ENCODE data around the gene PFAS. TPM values are rescaled to one million over a fixed set of nuclear protein-coding genes. Genes with fewer than 3 reads are reported as not detected.

Gene PFAS
- total and polyA plus RNA-seq, 3 experiments from 2014 or later, result 17.7 to 168 (median 167) TPM

DNA sequence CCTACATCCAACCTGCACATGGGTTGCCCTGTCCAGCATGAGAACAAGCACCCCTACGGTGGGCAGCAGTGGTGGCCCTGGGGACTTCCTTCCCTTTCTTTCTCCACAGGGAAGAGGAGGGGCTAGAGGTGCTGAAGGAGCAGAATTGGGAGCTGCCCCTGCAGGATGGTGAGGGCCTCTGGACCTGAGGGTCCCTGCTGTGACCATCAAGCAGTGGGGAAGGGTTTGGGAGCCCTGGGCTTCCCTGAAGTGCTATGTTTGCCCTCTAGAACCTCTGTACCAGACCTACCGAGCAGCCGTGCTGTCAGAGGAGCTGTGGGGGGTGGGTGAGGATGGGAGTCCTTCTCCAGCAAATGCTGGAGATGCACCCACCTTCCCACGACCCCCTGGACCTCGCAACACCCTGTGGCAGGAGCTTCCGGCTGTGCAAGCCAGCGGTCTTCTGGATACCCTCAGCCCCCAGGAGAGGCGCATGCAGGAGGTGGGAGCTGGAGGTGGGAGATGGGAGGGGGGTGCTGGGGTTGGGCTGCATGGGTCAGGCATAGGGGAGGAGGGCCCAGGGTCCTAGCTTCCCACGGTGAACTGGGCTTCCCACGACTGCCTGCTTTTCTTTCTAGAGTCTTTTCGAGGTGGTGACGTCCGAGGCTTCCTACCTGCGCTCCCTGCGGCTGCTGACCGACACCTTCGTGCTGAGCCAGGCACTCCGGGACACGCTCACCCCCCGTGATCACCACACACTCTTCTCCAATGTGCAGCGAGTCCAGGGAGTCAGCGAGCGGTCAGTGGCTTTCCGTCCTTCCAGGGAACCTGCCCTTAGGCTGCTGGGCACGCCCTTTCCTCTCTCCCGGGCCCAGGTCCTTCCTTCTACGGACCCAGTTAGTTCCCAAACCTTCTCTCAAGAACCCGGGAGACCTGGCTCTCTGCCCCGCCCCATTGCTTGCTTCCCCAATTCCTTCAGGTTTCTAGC, 66.0 kb downstream of the PFAS start:
- no peaks in the 10 kb centered on the region for H3K36me3 ChIP-seq (ENCODE audit: insufficient read depth, low read length)
- POLR2A ChIA-PET, result no interaction called here
- Mint-ChIP-seq H3K27me3 (peaks cover 22 to 34% of the 10 kb centered on the region in 2 donors), H3K4me3 (no peak overlapping the region), H3K27ac (no peak overlapping the region), H3K9me3 (no peaks in the 10 kb centered on the region), H3K4me1 (no peaks in the 10 kb centered on the region), H3K36me3 (no peaks in the 10 kb centered on the region)
- no peaks in the 10 kb centered on the region for H3K9me3 ChIP-seq (ENCODE audit: low read length)
- no peak overlapping the region for H3K4me3 ChIP-seq (ENCODE audit: low read length)
- DNase-seq, result no peak
- CTCF ChIA-PET, result interaction anchor here (0.9 to 1.4 kb wide), 2 partner anchors 236 to 254 kb away, joined by 3 to 4 read pairs; no protein-coding TSS in a partner anchor
- H3K4me1 ChIP-seq (ENCODE audit: insufficient read depth, low read length), result no peaks in the 10 kb centered on the region
- peaks cover 4% of the 10 kb centered on the region for H3K27me3 ChIP-seq (ENCODE audit: insufficient read depth, low read length, poor library complexity, severe bottlenecking)
- no peak overlapping the region for H3K27ac ChIP-seq (ENCODE audit: low read depth, low read length)

DNA sequence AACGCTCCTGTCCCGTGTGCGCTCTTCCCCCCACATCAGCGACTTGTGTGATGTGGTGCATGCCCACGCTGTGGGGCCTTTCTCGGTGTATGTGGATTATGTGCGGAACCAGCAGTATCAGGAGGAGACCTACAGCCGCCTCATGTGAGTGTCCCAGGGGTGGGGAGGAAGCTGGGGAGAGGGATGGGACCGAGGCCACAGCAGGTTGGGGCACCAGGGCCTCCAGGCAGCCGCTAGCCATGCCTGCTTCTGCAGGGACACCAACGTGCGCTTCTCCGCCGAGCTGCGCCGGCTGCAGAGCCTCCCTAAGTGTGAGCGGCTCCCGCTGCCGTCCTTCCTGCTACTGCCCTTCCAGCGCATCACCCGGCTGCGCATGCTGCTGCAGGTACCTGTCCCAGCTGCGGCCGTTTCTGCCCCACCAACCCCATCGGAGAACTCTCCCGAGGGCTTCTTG, 66.7 kb downstream of the PFAS start:
- CTCF ChIA-PET, result interaction anchor here (0.9 to 1.4 kb wide), 2 partner anchors 237 to 255 kb away, joined by 3 to 4 read pairs; no protein-coding TSS in a partner anchor
- POLR2A ChIA-PET, result no interaction called here
- no peaks in the 10 kb centered on the region for H3K4me1 ChIP-seq (ENCODE audit: insufficient read depth, low read length)
- no peak overlapping the region for H3K27ac ChIP-seq (ENCODE audit: low read depth, low read length)
- H3K27ac Mint-ChIP-seq, result no peak overlapping the region
- no peaks in the 10 kb centered on the region for H3K36me3 ChIP-seq (ENCODE audit: insufficient read depth, low read length)
- no peaks in the 10 kb centered on the region for H3K9me3 ChIP-seq (ENCODE audit: low read length)
- no peaks in the 10 kb centered on the region for H3K4me1 Mint-ChIP-seq
- H3K27me3 ChIP-seq (ENCODE audit: insufficient read depth, low read length, poor library complexity, severe bottlenecking), result peaks cover 4% of the 10 kb centered on the region
- no peak overlapping the region for H3K4me3 Mint-ChIP-seq
- no peaks in the 10 kb centered on the region for H3K9me3 Mint-ChIP-seq
- no peaks in the 10 kb centered on the region for H3K36me3 Mint-ChIP-seq
- no peak overlapping the region for H3K4me3 ChIP-seq (ENCODE audit: low read length)
- DNase-seq, result no peak
- H3K27me3 Mint-ChIP-seq, result peaks cover 18 to 38% of the 10 kb centered on the region in 2 donors

DNA sequence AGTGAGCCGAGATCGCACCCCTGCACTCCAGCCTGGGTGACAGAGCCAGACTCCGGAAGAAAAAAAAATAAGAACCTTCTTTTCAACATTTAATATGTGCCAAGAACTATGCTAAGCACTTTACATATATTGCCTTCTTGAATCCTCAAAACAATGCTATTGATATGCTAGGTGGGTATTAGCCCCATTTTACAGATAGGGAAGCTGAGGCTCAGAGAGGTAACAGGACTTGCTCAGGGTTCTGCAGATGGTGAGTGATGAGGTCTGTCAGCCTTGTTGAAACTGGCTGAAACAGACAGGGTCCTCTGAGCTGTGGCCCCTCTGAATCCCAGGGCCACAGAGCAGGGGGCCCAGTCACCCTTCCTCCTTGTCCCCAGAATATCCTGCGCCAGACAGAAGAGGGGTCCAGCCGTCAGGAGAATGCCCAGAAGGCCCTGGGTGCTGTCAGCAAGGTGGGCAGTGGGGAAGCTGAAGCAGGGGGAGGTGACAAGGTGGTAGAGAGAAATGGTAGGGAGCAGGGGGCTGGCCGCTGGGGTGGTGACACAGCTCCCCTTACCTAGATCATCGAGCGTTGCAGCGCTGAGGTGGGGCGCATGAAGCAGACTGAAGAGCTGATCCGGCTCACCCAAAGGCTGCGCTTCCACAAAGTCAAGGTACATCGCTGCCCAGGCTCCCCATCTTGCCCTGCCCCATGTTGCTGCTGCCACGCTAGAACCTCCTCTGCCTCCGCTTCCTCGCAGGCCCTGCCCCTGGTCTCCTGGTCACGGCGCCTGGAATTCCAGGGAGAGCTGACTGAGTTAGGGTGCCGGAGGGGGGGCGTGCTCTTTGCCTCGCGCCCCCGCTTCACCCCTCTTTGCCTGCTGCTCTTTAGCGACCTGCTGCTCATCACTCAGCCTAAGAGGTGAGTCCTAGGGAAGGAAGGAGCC, 69.2 kb downstream of the PFAS start:
- no peaks in the 10 kb centered on the region for H3K36me3 Mint-ChIP-seq
- H3K9me3 Mint-ChIP-seq, result no peaks in the 10 kb centered on the region
- no peaks in the 10 kb centered on the region for H3K4me1 Mint-ChIP-seq
- DNase-seq, result no peak
- ChIA-PET CTCF (no interaction called here), POLR2A (no interaction called here)
- no peaks in the 10 kb centered on the region for H3K27me3 ChIP-seq (ENCODE audit: insufficient read depth, low read length, poor library complexity, severe bottlenecking)
- no peaks in the 10 kb centered on the region for H3K4me1 ChIP-seq (ENCODE audit: insufficient read depth, low read length)
- H3K27me3 Mint-ChIP-seq, result peaks cover 14 to 42% of the 10 kb centered on the region in 2 donors
- H3K4me3 ChIP-seq (ENCODE audit: low read length), result no peak overlapping the region
- H3K9me3 ChIP-seq (ENCODE audit: low read length), result no peaks in the 10 kb centered on the region
- H3K27ac ChIP-seq (ENCODE audit: low read depth, low read length), result no peak overlapping the region
- no peaks in the 10 kb centered on the region for H3K36me3 ChIP-seq (ENCODE audit: insufficient read depth, low read length)
- no peak overlapping the region for H3K27ac Mint-ChIP-seq
- H3K4me3 Mint-ChIP-seq, result no peak overlapping the region

Other genes with a start within 250 kb of the PFAS start
- gene GUCY2D, start 246.7 kb upstream of the PFAS start, total RNA-seq, result not detected
- 0.22 TPM for gene GUCY2D, start 246.7 kb upstream of the PFAS start, polyA plus RNA-seq
- not detected for gene ALOX15B, start 210.2 kb upstream of the PFAS start, total RNA-seq
- not detected for gene ALOX15B, start 210.2 kb upstream of the PFAS start, polyA plus RNA-seq
- gene ALOX12B, start 161.6 kb upstream of the PFAS start, total RNA-seq, result 1 to 10 TPM; 1.3 to 1.9 TPM
- gene ALOX12B, start 161.6 kb upstream of the PFAS start, polyA plus RNA-seq, result not detected
- not detected for gene ALOXE3, start 130.8 kb upstream of the PFAS start, total RNA-seq
- gene ALOXE3, start 130.8 kb upstream of the PFAS start, polyA plus RNA-seq, result not detected
- 1 to 10 TPM; 1.6 to 1.8 TPM for gene HES7, start 125.2 kb upstream of the PFAS start, total RNA-seq
- not detected for gene HES7, start 125.2 kb upstream of the PFAS start, polyA plus RNA-seq
- gene PER1, start 96.9 kb upstream of the PFAS start, total RNA-seq, result 10 to 100 TPM; 26.5 to 35.8 TPM
- 12.1 TPM for gene PER1, start 96.9 kb upstream of the PFAS start, polyA plus RNA-seq
- 10 to 100 TPM; 38.3 to 41.0 TPM for gene VAMP2, start 86.3 kb upstream of the PFAS start, total RNA-seq
- gene VAMP2, start 86.3 kb upstream of the PFAS start, polyA plus RNA-seq, result 98.3 TPM
- 10 to 100 TPM; 21.3 to 22.4 TPM for gene TMEM107, start 72.9 kb upstream of the PFAS start, total RNA-seq
- 50.7 TPM for gene TMEM107, start 72.9 kb upstream of the PFAS start, polyA plus RNA-seq
- gene BORCS6, start 59.1 kb upstream of the PFAS start, total RNA-seq, result 1 to 10 TPM; 8.1 to 8.8 TPM
- gene BORCS6, start 59.1 kb upstream of the PFAS start, polyA plus RNA-seq, result 30.0 TPM
- 10 to 100 TPM; 88.1 to 94.4 TPM for gene AURKB, start 38.7 kb upstream of the PFAS start, total RNA-seq
- 0.63 TPM for gene AURKB, start 38.7 kb upstream of the PFAS start, polyA plus RNA-seq
- 10 to 100 TPM; 69.2 to 70.2 TPM for gene CTC1, start 1.2 kb upstream of the PFAS start, total RNA-seq
- gene CTC1, start 1.2 kb upstream of the PFAS start, polyA plus RNA-seq, result 36.8 TPM
- 10 to 100 TPM; 66.2 to 71.1 TPM for gene RANGRF, start 39.4 kb downstream of the PFAS start, total RNA-seq
- 81.7 TPM for gene RANGRF, start 39.4 kb downstream of the PFAS start, polyA plus RNA-seq
- 1 to 10 TPM; 2.8 to 3.7 TPM for gene SLC25A35, start 46.1 kb downstream of the PFAS start, total RNA-seq
- gene SLC25A35, start 46.1 kb downstream of the PFAS start, polyA plus RNA-seq, result 1.7 TPM
- not detected for gene ARHGEF15, start 61.0 kb downstream of the PFAS start, total RNA-seq
- gene ARHGEF15, start 61.0 kb downstream of the PFAS start, polyA plus RNA-seq, result not detected
- not detected for gene ODF4, start 90.6 kb downstream of the PFAS start, total RNA-seq
- gene ODF4, start 90.6 kb downstream of the PFAS start, polyA plus RNA-seq, result not detected
- gene RPL26, start 133.9 kb downstream of the PFAS start, total RNA-seq, result 1,000 to 10,000 TPM; 2,453 to 2,522 TPM
- gene RPL26, start 133.9 kb downstream of the PFAS start, polyA plus RNA-seq, result 1,507 TPM
- gene RNF222, start 148.5 kb downstream of the PFAS start, total RNA-seq, result not detected
- 0.18 TPM for gene RNF222, start 148.5 kb downstream of the PFAS start, polyA plus RNA-seq
- 10 to 100 TPM; 50.6 to 57.1 TPM for gene NDEL1, start 186.6 kb downstream of the PFAS start, total RNA-seq
- gene NDEL1, start 186.6 kb downstream of the PFAS start, polyA plus RNA-seq, result 66.6 TPM